Measurements from ENCODE around the gene DEFB132.

The DEFB132 gene

DNA sequence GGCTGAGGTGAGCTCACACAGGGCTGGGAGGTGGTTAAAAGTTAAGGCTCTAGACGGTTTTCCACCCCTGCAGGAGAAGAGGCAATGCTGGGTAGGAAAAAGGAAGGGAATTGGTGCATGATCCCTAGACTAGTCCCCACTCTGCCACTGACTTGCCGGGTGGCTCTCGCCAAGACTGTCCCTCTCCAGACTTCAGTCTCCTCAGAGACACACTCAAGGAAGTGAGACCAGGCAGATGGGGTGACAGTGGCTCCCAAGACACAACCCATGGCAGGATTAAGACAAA, 19.9 kb downstream of the DEFB132 start:
- no peak overlapping the region for H2AFZ ChIP-seq (ENCODE audit: low read depth, low read length)
- H3K4me1 ChIP-seq (ENCODE audit: low read length), result no peaks in the 10 kb centered on the region
- H3K9me3 ChIP-seq (ENCODE audit: insufficient read depth, low read length), result no peaks in the 10 kb centered on the region
- H3K27me3 ChIP-seq (ENCODE audit: low read depth, low read length), result no peaks in the 10 kb centered on the region
- H3K27ac ChIP-seq (ENCODE audit: low read length), result no peak overlapping the region
- H3K9ac ChIP-seq (ENCODE audit: low read length), result no peak overlapping the region
- H3K4me2 ChIP-seq (ENCODE audit: low read length), result no peak overlapping the region
- peaks cover 14% of the 10 kb centered on the region for H3K36me3 ChIP-seq (replicated peaks; ENCODE audit: low read depth, low read length)
- no peaks in the 10 kb centered on the region for H3K79me2 ChIP-seq (ENCODE audit: low read length)
- H3K4me3 ChIP-seq (ENCODE audit: low read length), result no peak overlapping the region
- H4K20me1 ChIP-seq (ENCODE audit: insufficient read depth, low read length), result no peaks in the 10 kb centered on the region
- no peak for TF ChIP-seq EZH2phosphoT487 (IDR thresholded peaks at IDR 0.05; ENCODE audit: low read depth)
- TF ChIP-seq, protein P1, sequence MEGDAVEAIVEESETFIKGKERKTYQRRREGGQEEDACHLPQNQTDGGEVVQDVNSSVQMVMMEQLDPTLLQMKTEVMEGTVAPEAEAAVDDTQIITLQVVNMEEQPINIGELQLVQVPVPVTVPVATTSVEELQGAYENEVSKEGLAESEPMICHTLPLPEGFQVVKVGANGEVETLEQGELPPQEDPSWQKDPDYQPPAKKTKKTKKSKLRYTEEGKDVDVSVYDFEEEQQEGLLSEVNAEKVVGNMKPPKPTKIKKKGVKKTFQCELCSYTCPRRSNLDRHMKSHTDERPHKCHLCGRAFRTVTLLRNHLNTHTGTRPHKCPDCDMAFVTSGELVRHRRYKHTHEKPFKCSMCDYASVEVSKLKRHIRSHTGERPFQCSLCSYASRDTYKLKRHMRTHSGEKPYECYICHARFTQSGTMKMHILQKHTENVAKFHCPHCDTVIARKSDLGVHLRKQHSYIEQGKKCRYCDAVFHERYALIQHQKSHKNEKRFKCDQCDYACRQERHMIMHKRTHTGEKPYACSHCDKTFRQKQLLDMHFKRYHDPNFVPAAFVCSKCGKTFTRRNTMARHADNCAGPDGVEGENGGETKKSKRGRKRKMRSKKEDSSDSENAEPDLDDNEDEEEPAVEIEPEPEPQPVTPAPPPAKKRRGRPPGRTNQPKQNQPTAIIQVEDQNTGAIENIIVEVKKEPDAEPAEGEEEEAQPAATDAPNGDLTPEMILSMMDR (IDR thresholded peaks at IDR 0.05; ENCODE audit: low read depth, low read length), result no peak

DNA sequence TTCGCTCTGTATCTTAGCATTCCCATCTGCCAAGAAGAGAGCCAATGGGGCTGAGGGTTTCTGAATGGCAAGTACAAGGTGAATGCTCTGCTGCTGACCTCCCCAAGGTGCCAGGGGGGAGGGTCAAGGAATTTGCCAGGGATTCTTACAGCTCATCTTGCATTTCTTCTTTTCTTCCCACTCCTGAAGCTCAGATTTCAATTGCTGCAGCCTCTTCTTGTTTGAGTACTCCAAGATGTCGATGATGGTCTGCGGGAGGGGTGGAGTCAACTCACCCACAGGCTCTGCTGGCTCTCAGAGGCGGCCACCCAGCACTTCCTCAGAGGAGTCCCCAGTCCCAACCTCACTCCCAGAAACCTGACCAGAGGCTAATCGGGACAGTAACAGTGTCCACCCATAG, 20.7 kb downstream of the DEFB132 start:
- Histone ChIP-seq H3K4me3 (ENCODE audit: low read length) (no peak overlapping the region), H4K20me1 (ENCODE audit: insufficient read depth, low read length) (no peaks in the 10 kb centered on the region), H3K4me2 (ENCODE audit: low read length) (no peak overlapping the region), H3K79me2 (ENCODE audit: low read length) (no peaks in the 10 kb centered on the region), H3K9ac (ENCODE audit: low read length) (no peak overlapping the region), H3K4me1 (ENCODE audit: low read length) (no peaks in the 10 kb centered on the region), H2AFZ (ENCODE audit: low read depth, low read length) (no peak overlapping the region), H3K36me3 (replicated peaks; ENCODE audit: low read depth, low read length) (peaks cover 14% of the 10 kb centered on the region), H3K9me3 (ENCODE audit: insufficient read depth, low read length) (no peaks in the 10 kb centered on the region), H3K27ac (ENCODE audit: low read length) (no peak overlapping the region), H3K27me3 (ENCODE audit: low read depth, low read length) (no peaks in the 10 kb centered on the region)
- no peak for TF ChIP-seq EZH2phosphoT487 (IDR thresholded peaks at IDR 0.05; ENCODE audit: low read depth)
- TF ChIP-seq, protein P1 (IDR thresholded peaks at IDR 0.05; ENCODE audit: low read depth, low read length), result no peak

DNA sequence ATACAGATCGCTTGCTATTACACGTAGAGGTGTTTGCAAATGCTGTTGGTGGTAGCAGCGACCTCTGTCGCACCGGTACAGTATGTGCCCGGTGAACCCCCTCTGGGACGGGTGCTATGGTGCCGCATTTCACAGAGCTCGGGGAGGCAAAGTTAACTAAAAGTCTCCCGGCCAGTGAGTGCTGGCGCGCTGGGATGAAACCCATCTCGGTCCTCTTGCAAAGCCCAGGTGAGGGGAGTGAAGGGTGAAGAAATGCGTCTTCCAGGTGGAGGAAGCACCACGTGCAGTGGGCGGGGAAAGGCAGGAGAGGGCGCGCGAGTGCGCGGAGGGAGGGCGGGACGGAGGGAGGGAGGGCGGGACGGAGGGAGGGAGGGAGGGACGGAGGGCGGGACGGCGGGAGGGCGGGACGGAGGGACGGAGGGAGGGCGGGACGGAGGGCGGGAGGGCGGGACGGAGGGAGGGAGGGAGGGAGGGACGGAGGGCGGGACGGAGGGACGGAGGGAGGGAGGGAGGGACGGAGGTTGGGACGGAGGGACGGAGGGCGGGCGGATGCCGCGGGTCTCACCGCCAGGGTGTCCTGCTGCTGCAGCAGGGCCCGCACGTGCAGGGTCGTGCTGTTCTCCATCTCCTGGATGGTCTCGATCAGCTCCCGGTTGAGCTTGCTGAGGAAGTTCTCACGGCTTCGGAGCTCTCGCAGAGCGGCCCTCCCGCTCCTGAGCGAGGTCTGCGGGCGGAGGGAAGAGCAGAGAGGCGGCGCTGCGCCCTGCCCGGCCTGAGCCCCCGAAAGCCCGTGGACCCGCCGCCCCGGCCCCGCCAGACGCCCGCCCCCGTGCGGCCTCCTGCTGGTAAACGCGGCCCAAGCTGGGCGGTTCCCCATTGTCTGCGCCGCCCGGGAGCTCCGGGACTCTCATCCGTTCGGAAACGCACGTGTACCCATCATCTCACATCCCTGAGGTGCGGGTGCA, 21.4 kb downstream of the DEFB132 start:
- Histone ChIP-seq H3K4me3 (ENCODE audit: low read length) (no peak overlapping the region), H3K27me3 (ENCODE audit: low read depth, low read length) (no peaks in the 10 kb centered on the region), H3K79me2 (ENCODE audit: low read length) (no peaks in the 10 kb centered on the region), H3K36me3 (replicated peaks; ENCODE audit: low read depth, low read length) (peaks cover 17% of the 10 kb centered on the region), H3K9ac (ENCODE audit: low read length) (no peak overlapping the region), H4K20me1 (ENCODE audit: insufficient read depth, low read length) (no peaks in the 10 kb centered on the region), H3K9me3 (ENCODE audit: insufficient read depth, low read length) (no peaks in the 10 kb centered on the region), H3K27ac (ENCODE audit: low read length) (no peak overlapping the region), H3K4me1 (ENCODE audit: low read length) (no peaks in the 10 kb centered on the region), H3K4me2 (ENCODE audit: low read length) (no peak overlapping the region), H2AFZ (ENCODE audit: low read depth, low read length) (no peak overlapping the region)
- TF ChIP-seq, protein P1 (IDR thresholded peaks at IDR 0.05; ENCODE audit: low read depth, low read length), result no peak
- no peak for TF ChIP-seq EZH2phosphoT487 (IDR thresholded peaks at IDR 0.05; ENCODE audit: low read depth)

DNA sequence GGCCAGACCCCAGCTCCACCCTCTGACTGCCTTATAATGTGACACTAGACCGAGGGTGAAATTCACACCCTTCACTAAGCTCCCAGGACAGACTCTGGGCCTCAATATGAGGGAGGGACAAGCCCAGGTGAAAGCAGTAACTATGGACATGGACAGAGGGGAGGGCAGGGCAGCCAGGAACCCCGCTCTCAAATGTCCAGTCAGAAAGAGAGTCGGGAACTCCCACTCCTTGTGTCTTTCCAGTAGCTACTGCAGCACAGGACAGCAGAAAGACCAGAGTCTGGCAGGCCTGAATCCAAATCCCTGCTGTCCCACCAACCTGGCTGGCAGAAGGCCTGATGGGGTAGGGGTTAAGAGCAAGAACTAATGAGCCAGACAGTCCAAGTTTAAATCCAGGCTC, 26.6 kb downstream of the DEFB132 start:
- Histone ChIP-seq H4K20me1 (ENCODE audit: insufficient read depth, low read length) (no peaks in the 10 kb centered on the region), H3K27me3 (ENCODE audit: low read depth, low read length) (no peaks in the 10 kb centered on the region), H3K4me2 (ENCODE audit: low read length) (no peak overlapping the region), H3K4me1 (ENCODE audit: low read length) (no peaks in the 10 kb centered on the region), H3K4me3 (ENCODE audit: low read length) (no peak overlapping the region), H3K36me3 (replicated peaks; ENCODE audit: low read depth, low read length) (peaks cover 17% of the 10 kb centered on the region), H2AFZ (ENCODE audit: low read depth, low read length) (no peak overlapping the region), H3K79me2 (ENCODE audit: low read length) (no peaks in the 10 kb centered on the region; the same call in 1 of the 2 replicates), H3K9ac (ENCODE audit: low read length) (no peak overlapping the region), H3K9me3 (ENCODE audit: insufficient read depth, low read length) (no peaks in the 10 kb centered on the region), H3K27ac (ENCODE audit: low read length) (no peak overlapping the region)
- TF ChIP-seq, protein P1 (IDR thresholded peaks at IDR 0.05; ENCODE audit: low read depth, low read length), result no peak
- no peak for TF ChIP-seq EZH2phosphoT487 (IDR thresholded peaks at IDR 0.05; ENCODE audit: low read depth)

Data from OCI-LY3 (cell line).